HFF-Myc (cell line): ENCODE measurements around the gene PLEKHA6.

Experiments used
- DNase-seq: peaks from one replicate; pipeline ENCODE4 v3.0.0-alpha.2; 2011; ENCODE audit warnings: low read depth; ENCODE audit errors: extremely low read depth
- H3K4me3 ChIP-seq: replicated peaks from 2 replicates; pipeline ENCODE4 v1.5.1; 2011; ENCODE audit warnings: low read depth, mild to moderate bottlenecking, control low read depth, low read length
- TF ChIP-seq, protein P1 (sequence below): IDR thresholded peaks from 2 replicates; pipeline ENCODE4 v1.5.1; 2012; ENCODE audit warnings: mild to moderate bottlenecking, low read depth, low read length, control low read depth; ENCODE audit errors: missing control alignments

PLEKHA6 gene

DNA sequence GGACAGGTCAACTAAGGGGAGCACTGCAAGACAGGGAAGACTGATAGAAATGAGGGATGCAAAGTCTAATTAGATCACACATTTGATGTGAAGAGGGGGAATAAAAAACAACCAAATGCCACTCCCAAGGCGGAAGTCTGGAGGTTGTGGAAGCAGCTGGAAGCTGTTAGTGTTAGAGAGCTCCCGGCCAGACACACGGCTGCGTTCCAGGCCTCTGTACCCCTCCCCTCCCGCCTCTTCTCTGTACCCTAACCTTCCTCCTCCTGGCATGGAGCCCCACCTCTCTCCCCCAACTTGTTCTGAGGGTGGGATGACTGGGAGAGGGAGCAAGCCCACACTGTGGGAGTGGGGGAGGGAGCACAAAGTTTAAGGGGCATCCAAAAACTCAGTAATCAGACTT lies 67.0 kb downstream of the PLEKHA6 start:
- DNase-seq = no peak
- H3K4me3 ChIP-seq = no peak overlapping the region
- TF ChIP-seq, protein P1, sequence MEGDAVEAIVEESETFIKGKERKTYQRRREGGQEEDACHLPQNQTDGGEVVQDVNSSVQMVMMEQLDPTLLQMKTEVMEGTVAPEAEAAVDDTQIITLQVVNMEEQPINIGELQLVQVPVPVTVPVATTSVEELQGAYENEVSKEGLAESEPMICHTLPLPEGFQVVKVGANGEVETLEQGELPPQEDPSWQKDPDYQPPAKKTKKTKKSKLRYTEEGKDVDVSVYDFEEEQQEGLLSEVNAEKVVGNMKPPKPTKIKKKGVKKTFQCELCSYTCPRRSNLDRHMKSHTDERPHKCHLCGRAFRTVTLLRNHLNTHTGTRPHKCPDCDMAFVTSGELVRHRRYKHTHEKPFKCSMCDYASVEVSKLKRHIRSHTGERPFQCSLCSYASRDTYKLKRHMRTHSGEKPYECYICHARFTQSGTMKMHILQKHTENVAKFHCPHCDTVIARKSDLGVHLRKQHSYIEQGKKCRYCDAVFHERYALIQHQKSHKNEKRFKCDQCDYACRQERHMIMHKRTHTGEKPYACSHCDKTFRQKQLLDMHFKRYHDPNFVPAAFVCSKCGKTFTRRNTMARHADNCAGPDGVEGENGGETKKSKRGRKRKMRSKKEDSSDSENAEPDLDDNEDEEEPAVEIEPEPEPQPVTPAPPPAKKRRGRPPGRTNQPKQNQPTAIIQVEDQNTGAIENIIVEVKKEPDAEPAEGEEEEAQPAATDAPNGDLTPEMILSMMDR = no peak

DNA sequence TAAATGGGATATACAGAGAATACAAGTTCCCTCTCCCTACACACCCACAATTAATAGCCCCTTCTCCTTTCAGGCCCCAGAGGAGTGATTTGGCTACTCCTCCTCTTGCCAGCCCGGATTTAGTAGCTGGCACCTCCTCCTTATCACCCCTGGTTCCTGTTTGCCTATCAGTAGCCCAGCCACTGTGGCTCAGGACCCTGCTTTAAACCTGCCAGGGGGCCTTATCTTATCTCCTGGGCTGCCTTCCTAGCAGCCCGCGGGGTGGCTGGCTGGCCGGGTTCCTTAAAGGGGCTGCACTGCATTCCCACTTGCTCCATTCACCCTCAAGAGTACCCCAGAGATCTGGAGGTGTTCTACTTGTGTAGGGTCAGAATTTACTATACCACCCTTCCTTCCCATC lies 70.4 kb downstream of the PLEKHA6 start:
- H3K4me3 ChIP-seq = no peak overlapping the region
- no peak for DNase-seq
- TF ChIP-seq, protein P1 = no peak

DNA sequence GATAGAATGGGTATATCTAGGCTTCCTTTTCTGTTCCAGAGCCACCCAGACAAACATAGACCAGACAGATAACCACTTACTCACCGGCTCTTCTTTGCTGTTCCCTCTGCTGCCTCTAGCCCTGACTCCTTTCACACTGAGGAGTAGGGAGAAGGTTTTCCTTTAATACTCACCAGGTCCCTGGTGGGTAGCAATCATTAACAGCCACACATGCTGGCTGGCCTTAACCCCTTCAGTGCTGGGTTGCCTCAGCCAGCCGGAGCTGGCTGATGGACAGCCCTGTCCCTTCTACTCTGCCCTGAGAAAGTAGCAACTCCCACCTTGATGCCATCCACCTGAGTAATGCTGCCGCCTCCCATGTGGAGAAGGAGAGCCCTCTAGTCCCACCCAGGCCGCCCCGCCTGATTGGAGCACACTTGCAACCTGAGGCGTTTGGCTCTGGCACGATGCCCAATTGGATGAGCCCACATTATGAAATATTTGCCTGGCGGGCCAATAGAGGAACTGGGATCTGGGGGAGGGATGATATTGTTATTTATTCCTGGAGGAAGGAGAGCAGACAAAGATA lies 71.6 kb downstream of the PLEKHA6 start:
- DNase-seq = no peak
- H3K4me3 ChIP-seq = no peak overlapping the region
- TF ChIP-seq, protein P1 = no peak

DNA sequence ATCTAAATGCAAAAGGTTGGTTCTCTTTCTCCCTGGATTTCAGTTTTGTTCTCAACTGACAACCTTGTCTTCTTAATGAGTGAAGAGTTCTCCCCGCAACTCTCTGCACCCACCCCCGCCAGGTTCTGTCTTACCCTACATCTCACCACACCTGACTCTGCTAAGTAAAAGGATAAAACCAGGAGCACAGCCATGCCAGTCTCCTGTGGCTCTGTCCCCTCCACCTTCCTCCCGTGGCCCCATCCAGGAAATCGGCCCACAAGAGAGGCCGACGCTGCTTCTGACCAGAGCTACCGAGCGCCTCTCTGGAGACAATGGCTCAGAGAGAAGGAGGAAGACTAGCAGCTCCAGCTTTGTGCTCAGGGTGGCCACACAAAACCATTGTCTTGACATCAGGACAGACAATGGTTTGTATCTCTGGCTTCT lies 72.2 kb downstream of the PLEKHA6 start:
- no peak overlapping the region for H3K4me3 ChIP-seq
- no peak for DNase-seq

DNA sequence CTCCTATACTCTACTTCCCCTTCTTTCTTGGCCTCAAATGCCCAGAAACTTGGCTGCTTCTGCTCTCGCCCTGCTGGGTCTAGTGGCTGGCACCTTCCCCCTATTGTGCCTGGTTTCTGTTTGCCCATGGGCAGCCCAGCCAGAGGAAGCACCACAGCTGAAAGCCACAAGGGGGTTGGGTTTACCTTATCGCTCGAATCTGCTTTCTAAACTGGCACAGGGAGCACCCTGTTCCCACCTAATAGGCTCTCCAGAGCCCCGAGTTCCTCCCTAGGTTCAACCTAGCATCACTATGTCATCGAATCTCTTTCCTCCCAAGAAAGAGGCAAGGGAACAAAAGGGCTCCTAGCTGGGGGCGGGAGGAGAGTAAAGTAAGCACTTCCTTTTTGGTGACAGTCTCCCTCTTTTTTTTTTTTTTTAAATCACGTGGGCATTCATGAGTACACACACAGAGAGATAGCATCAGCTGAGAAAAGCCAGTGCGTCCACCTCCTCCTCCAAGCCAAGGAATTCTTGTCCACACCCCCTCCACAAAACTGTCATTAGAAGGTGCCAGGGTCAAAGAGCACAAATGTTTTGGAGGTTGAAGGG lies 72.8 kb downstream of the PLEKHA6 start:
- TF ChIP-seq, protein P1 = no peak
- DNase-seq = no peak
- H3K4me3 ChIP-seq = no peak overlapping the region

More for the DNA sequence above, 72.2 kb downstream of the PLEKHA6 start:
- TF ChIP-seq, protein P1 = no peak

DNA sequence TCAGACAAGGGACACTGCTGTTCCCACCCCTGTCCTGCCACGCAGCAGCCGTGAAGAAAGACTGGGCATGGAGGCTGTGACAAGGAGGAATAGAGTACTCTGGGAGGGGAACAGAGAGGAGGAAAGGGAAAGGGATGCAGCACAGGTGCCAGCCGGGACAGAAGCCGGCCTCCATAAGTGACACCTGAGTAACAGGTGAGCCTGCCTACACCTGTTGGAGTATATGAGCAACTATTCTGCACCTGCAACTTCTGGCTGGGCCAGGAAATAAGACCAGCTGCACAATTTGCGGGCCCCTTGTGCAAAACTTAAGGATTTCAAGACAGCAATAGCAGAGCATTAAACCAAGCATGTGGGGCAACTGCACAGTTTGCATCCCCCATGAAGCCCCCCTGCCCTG lies 73.4 kb downstream of the PLEKHA6 start:
- DNase-seq = no peak
- H3K4me3 ChIP-seq = no peak overlapping the region

More for the DNA sequence above, 73.4 kb downstream of the PLEKHA6 start:
- TF ChIP-seq, protein P1 = no peak
